ENCODE data around the gene ARHGAP6. TPM values are rescaled to one million over a fixed set of nuclear protein-coding genes. Genes with fewer than 3 reads are reported as not detected.

Gene ARHGAP6
- total RNA-seq, 1 experiment from 2014 or later = 0.07 TPM

DNA sequence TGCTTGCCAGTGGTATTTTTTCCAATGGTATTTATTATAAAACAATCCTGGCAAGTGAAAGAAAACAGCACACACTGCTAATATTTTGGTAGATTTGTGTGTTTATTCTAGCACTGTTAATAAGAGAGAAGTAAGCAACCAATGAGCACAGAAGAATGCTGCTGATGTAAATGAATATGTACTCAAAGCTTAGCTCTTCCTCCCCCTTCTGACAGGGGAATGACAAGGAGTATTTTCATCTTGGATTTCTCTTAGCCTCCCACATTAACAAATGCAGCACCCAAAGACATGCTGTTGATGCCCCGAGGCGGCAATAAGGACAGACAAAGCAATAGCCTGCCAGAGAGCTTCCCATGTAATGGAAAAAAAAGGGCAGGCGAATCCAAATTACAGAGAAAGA lies 18.6 kb downstream of the ARHGAP6 start:
- H3K4me1 ChIP-seq (ENCODE audit: insufficient read depth, low read length) = no peaks in the 10 kb centered on the region
- no peak for DNase-seq
- Mint-ChIP-seq H3K4me3 (no peak overlapping the region), H3K27ac (no peak overlapping the region), H3K4me1 (no peaks in the 10 kb centered on the region), H3K36me3 (ENCODE audit: insufficient read depth in 1 of 3, low read depth in 3 of 3) (no peaks in the 10 kb centered on the region), H3K27me3 (ENCODE audit: low read depth) (peaks cover 21% of the 10 kb centered on the region), H3K9me3 (peaks cover 54 to 65% of the 10 kb centered on the region in 2 experiments)
- H3K9me3 ChIP-seq (ENCODE audit: control insufficient read depth, low read depth, low read length) = no peaks in the 10 kb centered on the region
- no peak overlapping the region for H3T11ph ChIP-seq (ENCODE audit: low read length)
- no CpG with 5 or more reads among the region's 3 CpGs for WGBS (ENCODE audit: extremely low coverage, insufficient read length, low lambda C conversion rate)
- H2BK5ac ChIP-seq (ENCODE audit: insufficient read length, low read length) = no peak overlapping the region
- no peak overlapping the region for H4K91ac ChIP-seq (ENCODE audit: insufficient read length, low read depth, low read length)
- no peaks in the 10 kb centered on the region for H3K79me2 ChIP-seq (ENCODE audit: insufficient read depth, low read length)
- H2AFZ ChIP-seq (ENCODE audit: low read length) = no peak overlapping the region
- no peak overlapping the region for H3K14ac ChIP-seq (ENCODE audit: insufficient read depth, low read length)
- no peak overlapping the region for H4K8ac ChIP-seq (replicated peaks; ENCODE audit: insufficient read length, low read depth, low read length)
- H4K5ac ChIP-seq (ENCODE audit: insufficient read length, low read depth, low read length) = no peak overlapping the region
- H3K4ac ChIP-seq (ENCODE audit: low read depth, low read length) = no peak overlapping the region
- no peak overlapping the region for H3K27ac ChIP-seq (ENCODE audit: insufficient read length, low read depth, low read length)
- no peak overlapping the region for H2BK15ac ChIP-seq (ENCODE audit: low read depth, low read length)
- TF ChIP-seq, protein P1, sequence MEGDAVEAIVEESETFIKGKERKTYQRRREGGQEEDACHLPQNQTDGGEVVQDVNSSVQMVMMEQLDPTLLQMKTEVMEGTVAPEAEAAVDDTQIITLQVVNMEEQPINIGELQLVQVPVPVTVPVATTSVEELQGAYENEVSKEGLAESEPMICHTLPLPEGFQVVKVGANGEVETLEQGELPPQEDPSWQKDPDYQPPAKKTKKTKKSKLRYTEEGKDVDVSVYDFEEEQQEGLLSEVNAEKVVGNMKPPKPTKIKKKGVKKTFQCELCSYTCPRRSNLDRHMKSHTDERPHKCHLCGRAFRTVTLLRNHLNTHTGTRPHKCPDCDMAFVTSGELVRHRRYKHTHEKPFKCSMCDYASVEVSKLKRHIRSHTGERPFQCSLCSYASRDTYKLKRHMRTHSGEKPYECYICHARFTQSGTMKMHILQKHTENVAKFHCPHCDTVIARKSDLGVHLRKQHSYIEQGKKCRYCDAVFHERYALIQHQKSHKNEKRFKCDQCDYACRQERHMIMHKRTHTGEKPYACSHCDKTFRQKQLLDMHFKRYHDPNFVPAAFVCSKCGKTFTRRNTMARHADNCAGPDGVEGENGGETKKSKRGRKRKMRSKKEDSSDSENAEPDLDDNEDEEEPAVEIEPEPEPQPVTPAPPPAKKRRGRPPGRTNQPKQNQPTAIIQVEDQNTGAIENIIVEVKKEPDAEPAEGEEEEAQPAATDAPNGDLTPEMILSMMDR (conservative IDR thresholded peaks at IDR 0.05) = no peak
- H3K4me2 ChIP-seq (ENCODE audit: insufficient read depth, insufficient read length, low read length) = no peak overlapping the region
- no peaks in the 10 kb centered on the region for H3K27me3 ChIP-seq (ENCODE audit: insufficient read depth, low read length)
- H3K23me2 ChIP-seq (ENCODE audit: insufficient read length, low read depth, low read length, poor library complexity, severe bottlenecking) = no peaks in the 10 kb centered on the region
- no peaks in the 10 kb centered on the region for H3K79me1 ChIP-seq (ENCODE audit: insufficient read depth, low read depth, low read length, poor library complexity, severe bottlenecking)
- H3K18ac ChIP-seq (ENCODE audit: insufficient read length, low read depth, low read length) = no peak overlapping the region
- H4K20me1 ChIP-seq (ENCODE audit: control insufficient read depth, insufficient read depth, insufficient read length) = no peaks in the 10 kb centered on the region
- no peak overlapping the region for H3K9ac ChIP-seq (ENCODE audit: extremely low read depth, insufficient read length, low read length)
- H3K23ac ChIP-seq (ENCODE audit: insufficient read length, low read depth, low read length) = no peak overlapping the region
- H3K56ac ChIP-seq (ENCODE audit: insufficient read length, low read depth, low read length) = no peak overlapping the region
- no peak overlapping the region for H2BK20ac ChIP-seq (ENCODE audit: low read depth, low read length, poor library complexity, severe bottlenecking)
- H2AK5ac ChIP-seq (ENCODE audit: insufficient read length, low read length) = no peak overlapping the region
- no peak overlapping the region for H2BK12ac ChIP-seq (ENCODE audit: insufficient read length, low read depth, low read length)
- H2BK120ac ChIP-seq (ENCODE audit: low read depth, low read length, poor library complexity, severe bottlenecking) = no peak overlapping the region

Measured in H9 (cell line).